Endodermal cell (in vitro differentiated cells): ENCODE data around the gene PTPRC. TPM values are rescaled to one million over a fixed set of nuclear protein-coding genes. Genes with fewer than 3 reads are reported as not detected.

Experiments
- DNase-seq: peaks from one replicate; pipeline ENCODE4 v3.0.0-alpha.2; 2017
- H3K27ac ChIP-seq: 2 replicates; pipeline ENCODE4 v1.5.1; 2013; ENCODE audit warnings: mild to moderate bottlenecking, low read depth, low read length, moderate library complexity
- H3K27me3 ChIP-seq: 2 replicates; pipeline ENCODE4 v1.6.1; 2013; ENCODE audit warnings: mild to moderate bottlenecking, low read length, moderate library complexity; ENCODE audit not compliant: insufficient read depth, control insufficient read depth, poor library complexity, severe bottlenecking
- H3K36me3 ChIP-seq: 2 replicates; pipeline ENCODE4 v1.7.0; 2013; ENCODE audit warnings: mild to moderate bottlenecking, low read length, moderate library complexity; ENCODE audit not compliant: control insufficient read depth, insufficient read depth
- H3K4me1 ChIP-seq: one replicate; pipeline ENCODE4 v1.7.0; 2013; ENCODE audit warnings: low read length; ENCODE audit not compliant: control insufficient read depth, insufficient read depth
- H3K4me3 ChIP-seq: 2 replicates; pipeline ENCODE4 v1.5.1; 2013; ENCODE audit warnings: mild to moderate bottlenecking, low read length, moderate library complexity
- H3K9ac ChIP-seq: 2 replicates; pipeline ENCODE4 v1.6.1; 2013; ENCODE audit warnings: mild to moderate bottlenecking, low read length, moderate library complexity; ENCODE audit not compliant: poor library complexity, severe bottlenecking; ENCODE audit errors: extremely low read depth
- H3K9me3 ChIP-seq: 2 replicates; pipeline ENCODE4 v1.6.1; 2013; ENCODE audit warnings: mild to moderate bottlenecking, low read length, moderate library complexity; ENCODE audit not compliant: control insufficient read depth
- H3K27ac Mint-ChIP-seq: 2 replicates; pipeline ENCODE4 v1.8.0; 2020; ENCODE audit warnings: mixed read lengths
- H3K27me3 Mint-ChIP-seq: 2 replicates; pipeline ENCODE4 v1.8.0; 2021; ENCODE audit warnings: mild to moderate bottlenecking, mixed read lengths; ENCODE audit not compliant: insufficient read depth
- H3K36me3 Mint-ChIP-seq: 2 replicates; pipeline ENCODE4 v1.8.0; 2020; ENCODE audit warnings: low read depth, mixed read lengths
- H3K4me1 Mint-ChIP-seq: 2 replicates; pipeline ENCODE4 v1.8.0; 2020; ENCODE audit warnings: mixed read lengths
- H3K4me3 Mint-ChIP-seq: 2 replicates; pipeline ENCODE4 v1.8.0; 2020; ENCODE audit warnings: mild to moderate bottlenecking, moderate library complexity, mixed read lengths
- H3K9me3 Mint-ChIP-seq: 2 replicates; pipeline ENCODE4 v1.8.0; 2020; ENCODE audit warnings: mild to moderate bottlenecking, mixed read lengths
- WGBS, 2 experiments: methylation state at CpG; one replicate each; pipeline versions ENCODE4 v1.1.5 to v1.1.7; 2013; ENCODE audit warnings: missing lambda C conversion rate in 2 of 2, mixed read lengths in 1 of 2; ENCODE audit not compliant: insufficient coverage in 1 of 2, insufficient read length in 1 of 2; 5-methylcytosine and 5-hydroxymethylcytosine counted together
- total RNA-seq, 2 donors: library from RNA; stranded (reverse); fragmentation: NEBNext Ultra II Directional in 1 of 2; extraction: Animal tissue kit (Norgen Biotek cat#: 25700) in 1 of 2; gene quantifications; 2 replicates in 1 of 2; 3 replicates in 1 of 2; pipeline ENCODE4 v1.2.1, GENCODE V29; 2021
- TF ChIP-seq, protein P1 (sequence below): fragments of 200-600 bp; sonication (generic); conservative IDR thresholded peaks from 2 replicates; pipeline ENCODE4 v1.5.0; 2021; ENCODE audit warnings: antibody characterized with exemption, mild to moderate bottlenecking

PTPRC gene
- total RNA-seq, 2 donors from 2014 or later: 0.11 TPM; not detected in 1

DNA sequence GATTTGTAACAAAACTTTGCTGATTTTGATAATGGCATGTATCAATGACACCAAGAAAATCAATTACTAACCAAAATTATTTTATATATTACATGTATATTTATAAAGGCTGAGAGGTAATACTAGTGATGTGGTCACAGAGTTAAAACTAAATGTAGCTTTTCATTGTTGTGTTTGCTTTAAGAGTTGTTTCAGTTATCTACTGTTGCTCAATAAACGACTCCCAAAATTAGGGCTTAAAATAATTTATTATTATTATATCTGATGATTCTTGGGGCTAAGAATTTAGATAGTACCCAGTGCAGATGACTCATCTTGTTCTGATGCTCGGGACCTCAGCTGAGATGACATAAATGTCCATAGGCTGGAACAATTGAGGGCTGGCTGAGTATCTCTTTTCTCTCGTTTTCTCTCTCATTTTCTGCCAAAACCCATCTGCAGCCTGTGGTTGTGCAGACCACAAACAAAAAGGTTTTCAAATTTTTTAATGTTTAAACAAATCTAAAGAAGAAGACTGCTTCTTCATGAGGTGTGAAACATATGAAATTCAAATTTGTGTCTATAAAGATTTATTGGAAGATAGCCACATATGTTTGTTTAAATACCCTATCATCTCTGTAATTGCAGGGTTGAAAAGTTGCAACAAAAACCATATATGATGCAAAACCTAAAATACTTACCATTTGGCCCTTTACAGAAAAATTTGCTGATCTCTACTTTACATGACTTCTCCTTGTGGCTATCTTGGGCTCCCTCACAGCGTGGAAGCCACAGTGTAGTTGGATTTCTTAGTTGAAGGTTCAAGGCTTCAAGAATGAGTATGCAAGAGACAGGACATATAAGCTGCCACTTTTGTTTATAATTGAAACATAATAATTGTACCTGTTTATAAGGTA lies 14.8 kb upstream of the PTPRC start:
- H3K9me3 Mint-ChIP-seq: no peaks in the 10 kb centered on the region

DNA sequence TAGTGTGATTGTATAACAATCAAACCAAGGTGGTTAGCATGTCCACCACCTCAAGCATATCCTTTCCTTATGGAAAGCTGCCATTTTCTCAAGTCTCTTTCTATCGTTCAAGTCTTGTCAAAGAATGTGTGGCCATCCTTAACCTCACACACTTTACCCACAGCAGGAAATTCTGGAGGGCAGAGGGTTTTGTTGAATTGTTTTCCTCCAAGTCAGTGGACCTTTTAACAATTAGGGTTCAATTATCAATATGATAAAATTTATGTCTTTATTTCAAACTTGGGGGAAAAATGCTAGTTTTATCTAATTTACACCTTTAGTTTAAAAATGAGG lies 14.2 kb upstream of the PTPRC start:
- Mint-ChIP-seq H3K9me3 (no peaks in the 10 kb centered on the region), H3K4me1 (no peaks in the 10 kb centered on the region), H3K27me3 (no peaks in the 10 kb centered on the region), H3K4me3 (no peak overlapping the region), H3K36me3 (no peaks in the 10 kb centered on the region), H3K27ac (no peak overlapping the region)
- WGBS, 2 experiments: 86% methylated on average over 1 of the region's 1 CpG; no CpG with 5 or more reads in 1 of the 2 experiments
- Histone ChIP-seq H3K36me3 (no peaks in the 10 kb centered on the region), H3K9me3 (no peaks in the 10 kb centered on the region), H3K4me3 (no peak overlapping the region), H3K4me1 (peaks cover 5% of the 10 kb centered on the region), H3K27me3 (no peaks in the 10 kb centered on the region), H3K27ac (no peak overlapping the region), H3K9ac (no peak overlapping the region)
- no peak for DNase-seq
- TF ChIP-seq, protein P1, sequence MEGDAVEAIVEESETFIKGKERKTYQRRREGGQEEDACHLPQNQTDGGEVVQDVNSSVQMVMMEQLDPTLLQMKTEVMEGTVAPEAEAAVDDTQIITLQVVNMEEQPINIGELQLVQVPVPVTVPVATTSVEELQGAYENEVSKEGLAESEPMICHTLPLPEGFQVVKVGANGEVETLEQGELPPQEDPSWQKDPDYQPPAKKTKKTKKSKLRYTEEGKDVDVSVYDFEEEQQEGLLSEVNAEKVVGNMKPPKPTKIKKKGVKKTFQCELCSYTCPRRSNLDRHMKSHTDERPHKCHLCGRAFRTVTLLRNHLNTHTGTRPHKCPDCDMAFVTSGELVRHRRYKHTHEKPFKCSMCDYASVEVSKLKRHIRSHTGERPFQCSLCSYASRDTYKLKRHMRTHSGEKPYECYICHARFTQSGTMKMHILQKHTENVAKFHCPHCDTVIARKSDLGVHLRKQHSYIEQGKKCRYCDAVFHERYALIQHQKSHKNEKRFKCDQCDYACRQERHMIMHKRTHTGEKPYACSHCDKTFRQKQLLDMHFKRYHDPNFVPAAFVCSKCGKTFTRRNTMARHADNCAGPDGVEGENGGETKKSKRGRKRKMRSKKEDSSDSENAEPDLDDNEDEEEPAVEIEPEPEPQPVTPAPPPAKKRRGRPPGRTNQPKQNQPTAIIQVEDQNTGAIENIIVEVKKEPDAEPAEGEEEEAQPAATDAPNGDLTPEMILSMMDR: no peak

More for the DNA sequence above, 14.8 kb upstream of the PTPRC start:
- no peaks in the 10 kb centered on the region for H3K9me3 ChIP-seq
- DNase-seq: no peak
- H3K27ac Mint-ChIP-seq: no peak overlapping the region
- no peak overlapping the region for H3K4me3 ChIP-seq
- H3K27me3 Mint-ChIP-seq: no peaks in the 10 kb centered on the region
- 82 to 85% methylated on average over 3 of the region's 4 CpGs for WGBS, 2 experiments
- no peaks in the 10 kb centered on the region for H3K36me3 Mint-ChIP-seq
- H3K27me3 ChIP-seq: no peaks in the 10 kb centered on the region
- TF ChIP-seq, protein P1: no peak
- H3K4me1 Mint-ChIP-seq: no peaks in the 10 kb centered on the region
- peaks cover 5% of the 10 kb centered on the region for H3K4me1 ChIP-seq
- no peak overlapping the region for H3K9ac ChIP-seq
- no peak overlapping the region for H3K4me3 Mint-ChIP-seq
- no peaks in the 10 kb centered on the region for H3K36me3 ChIP-seq
- H3K27ac ChIP-seq: no peak overlapping the region

DNA sequence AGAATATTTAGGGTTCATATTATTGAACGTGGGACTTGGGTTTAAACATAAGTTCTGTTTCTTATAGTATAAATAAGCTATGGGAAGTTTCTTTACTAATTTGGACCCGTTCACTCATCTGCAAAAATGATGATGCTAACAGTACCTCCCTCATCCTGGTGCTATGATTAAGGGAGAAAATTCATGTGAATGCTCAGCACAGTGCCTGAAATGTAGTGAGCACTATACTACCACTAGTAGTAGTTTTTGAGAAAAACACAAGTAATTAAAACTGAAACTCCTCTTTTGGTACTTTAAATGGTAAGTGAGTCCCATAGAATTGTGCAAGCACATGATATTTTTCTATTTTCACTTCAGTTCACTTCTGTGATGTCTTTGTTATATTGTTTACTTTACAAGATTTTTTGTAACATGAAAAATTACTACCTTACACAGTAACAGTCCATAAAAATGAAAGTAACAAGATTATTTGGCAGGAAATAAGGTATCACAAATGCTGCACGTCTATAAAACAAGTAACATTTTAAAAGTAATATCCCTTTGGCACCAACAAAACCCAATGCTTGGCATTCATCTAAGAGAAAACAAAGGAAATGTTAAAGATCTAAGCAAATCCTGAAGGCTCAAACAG lies 11.3 kb upstream of the PTPRC start:
- 83% methylated on average over 3 of the region's 3 CpGs; no CpG with 5 or more reads in 1 of the 2 experiments for WGBS, 2 experiments
- Mint-ChIP-seq H3K27me3 (no peaks in the 10 kb centered on the region), H3K4me3 (no peak overlapping the region), H3K9me3 (no peaks in the 10 kb centered on the region), H3K36me3 (no peaks in the 10 kb centered on the region), H3K4me1 (no peaks in the 10 kb centered on the region), H3K27ac (no peak overlapping the region)
- Histone ChIP-seq H3K27ac (no peak overlapping the region), H3K36me3 (no peaks in the 10 kb centered on the region), H3K9ac (no peak overlapping the region), H3K27me3 (no peaks in the 10 kb centered on the region), H3K9me3 (no peaks in the 10 kb centered on the region), H3K4me3 (no peak overlapping the region), H3K4me1 (no peaks in the 10 kb centered on the region)
- no peak for DNase-seq
- TF ChIP-seq, protein P1: no peak
